Measurements from ENCODE around the gene SRSF3.
A peak's percentile ranks its signal among the peaks of the same experiment; 100 is the strongest.
"Not testable (repeated sequence)": the region's sequence is repeated elsewhere in the genome, so short reads cannot be mapped to it uniquely, and the experiment has no call there.

The SRSF3 gene

GRCh38 chr6:36610041-36610955 lies 16.1 kb downstream of the SRSF3 start:
- TF ChIP-seq CTCF (IDR thresholded peaks at IDR 0.05; ENCODE audit: control insufficient read depth, extremely low read depth, insufficient read depth): no peak
- DNase-seq (ENCODE audit: low read depth): no peak
- no peak overlapping the region for H3K4me3 ChIP-seq (ENCODE audit: low read depth, low read length)

GRCh38 chr6:36610956-36611336 lies 16.8 kb downstream of the SRSF3 start:
- TF ChIP-seq CTCF (IDR thresholded peaks at IDR 0.05; ENCODE audit: control insufficient read depth, extremely low read depth, insufficient read depth): no peak
- DNase-seq (ENCODE audit: low read depth): no peak
- H3K4me3 ChIP-seq (ENCODE audit: low read depth, low read length): no peak overlapping the region

- not testable (repeated sequence) for DNase-seq (ENCODE audit: low read depth); H3K4me3 ChIP-seq (ENCODE audit: low read depth, low read length)
Observed at GRCh38 chr6:36611679-36612078, 17.5 kb downstream of the SRSF3 start.

- no peak overlapping the region for H3K4me3 ChIP-seq (ENCODE audit: low read depth, low read length)
- TF ChIP-seq CTCF (IDR thresholded peaks at IDR 0.05; ENCODE audit: control insufficient read depth, extremely low read depth, insufficient read depth): no peak
- DNase-seq (ENCODE audit: low read depth): no peak
Observed at GRCh38 chr6:36612101-36612625, 18.0 kb downstream of the SRSF3 start.

GRCh38 chr6:36613200-36613995 lies 19.2 kb downstream of the SRSF3 start:
- no peak for DNase-seq (ENCODE audit: low read depth)
- TF ChIP-seq CTCF (IDR thresholded peaks at IDR 0.05; ENCODE audit: control insufficient read depth, extremely low read depth, insufficient read depth): no peak

GRCh38 chr6:36615018-36615761 lies 21.0 kb downstream of the SRSF3 start:
- DNase-seq (ENCODE audit: low read depth): no peak
- TF ChIP-seq CTCF (IDR thresholded peaks at IDR 0.05; ENCODE audit: control insufficient read depth, extremely low read depth, insufficient read depth): peak; percentile 67
- H3K4me3 ChIP-seq (ENCODE audit: low read depth, low read length): no peak overlapping the region

More at GRCh38 chr6:36613200-36613995, 19.2 kb downstream of the SRSF3 start:
- H3K4me3 ChIP-seq (ENCODE audit: low read depth, low read length): no peak overlapping the region

All from LNCaP clone FGC (cell line).